K562 (cell line): ENCODE results near the gene GNPTAB. TPM values are rescaled to one million over a fixed set of nuclear protein-coding genes. Genes with fewer than 3 reads are reported as not detected.

Source experiments
- ATAC-seq: fragments of 200-7000 bp; cut with Tn5 transposase; 3 replicates; pipeline ENCODE4 v1.9.1; 2020; ENCODE audit warnings: moderate library complexity
- BruUV-seq: library from RNA; stranded (reverse); fragments of 400-500 nt; replicated peaks from 2 replicates; lab custom pipeline; 2021; lab: Mats Ljungman, UMichigan
- CTCF ChIA-PET: fragments of 300-600 bp; formaldehyde crosslinking; extraction: SDS; loops from one replicate; lab custom pipeline; 2021; ENCODE audit warnings: low intra/inter-chr PET ratio; lab: Yijun Ruan, JAX
- POLR2A ChIA-PET: fragments of 300-600, 350-650 bp; sonication (Branson Sonifier 250); formaldehyde crosslinking; extraction: SDS; loops from one replicate; lab custom pipeline; 2021; ENCODE audit warnings: antibody characterized with exemption, inconsistent platforms; lab: Yijun Ruan, JAX
- DNase-seq, 4 experiments: peaks; one replicate each; pipeline versions ENCODE4 v3.0.0 to v3.0.0-alpha.2; 2011 to 2018; ENCODE audit warnings: low spot score in 3 of 4, mixed read lengths in 3 of 4; ENCODE audit errors: extremely low read depth in 1 of 4
- FAIRE-seq: peaks from 2 replicates; lab custom pipeline; 2011; peaks lifted over from hg19 to GRCh38; lab: Jason Lieb, UNC
- H2AFZ ChIP-seq: 2 replicates; pipeline ENCODE4 v1.6.0; 2011; ENCODE audit warnings: low read depth, low read length, control low read depth, inconsistent platforms
- H3K27ac ChIP-seq: fragments of 200-600 bp; 3 replicates; pipeline ENCODE4 v1.8.0; 2011; ENCODE audit warnings: low read depth, mild to moderate bottlenecking, control low read depth, inconsistent platforms, low read length, moderate library complexity, mixed read lengths; ENCODE audit errors: extremely low read depth
- H3K27me3 ChIP-seq, 2 experiments: fragments of 300-600 bp in 1 of 2; 2 replicates in 1 of 2; 3 replicates in 1 of 2; pipeline versions ENCODE4 v1.6.0 to v1.8.0; 2011; ENCODE audit warnings: inconsistent platforms in 2 of 2, low read length in 2 of 2, mild to moderate bottlenecking in 1 of 2, mixed read lengths in 1 of 2, moderate library complexity in 1 of 2; ENCODE audit not compliant: control insufficient read depth in 2 of 2, insufficient read depth in 2 of 2
- H3K36me3 ChIP-seq: fragments of 300-600 bp; 3 replicates; pipeline ENCODE4 v1.8.0; 2011; ENCODE audit warnings: mild to moderate bottlenecking, low read length, inconsistent platforms; ENCODE audit not compliant: control insufficient read depth, insufficient read depth
- H3K4me1 ChIP-seq, 2 experiments: fragments of 200-600 bp in 1 of 2; replicated peaks in 1 of 2; 2 replicates in 1 of 2; 3 replicates in 1 of 2; pipeline versions ENCODE4 v1.5.1 to v1.8.0; 2011; ENCODE audit warnings: inconsistent platforms in 2 of 2, low read length in 2 of 2, mild to moderate bottlenecking in 1 of 2, mixed read lengths in 1 of 2, moderate library complexity in 1 of 2; ENCODE audit not compliant: control insufficient read depth in 2 of 2, insufficient read depth in 2 of 2
- H3K4me2 ChIP-seq: 2 replicates; pipeline ENCODE4 v1.6.1; 2011; ENCODE audit warnings: low read length, control low read depth, inconsistent platforms, mixed read lengths; ENCODE audit not compliant: insufficient read depth
- H3K4me3 ChIP-seq: fragments of 200-600 bp; sonication (generic), shearing (Covaris generic); 2 replicates; pipeline ENCODE4 v1.5.1; 2016; ENCODE audit warnings: control low read depth, inconsistent platforms
- H3K79me2 ChIP-seq: fragments of 200-600 bp; 3 replicates; pipeline ENCODE4 v1.8.0; 2011; ENCODE audit warnings: low read length, inconsistent platforms; ENCODE audit not compliant: control insufficient read depth, insufficient read depth
- H3K9ac ChIP-seq, 2 experiments: 2 replicates each; pipeline versions ENCODE4 v1.6.0 to v1.6.1; 2011; ENCODE audit warnings: low read depth in 2 of 2, low read length in 2 of 2, control low read depth in 1 of 2, inconsistent platforms in 1 of 2, mild to moderate bottlenecking in 1 of 2, mixed read lengths in 1 of 2; ENCODE audit not compliant: insufficient read depth in 1 of 2
- H3K9me1 ChIP-seq: one replicate; pipeline ENCODE4 v1.6.0; 2011; ENCODE audit warnings: inconsistent platforms, mild to moderate bottlenecking, low read length, moderate library complexity; ENCODE audit not compliant: control insufficient read depth, insufficient read depth
- H3K9me3 ChIP-seq: replicated peaks from 2 replicates; pipeline ENCODE4 v1.5.1; 2011; ENCODE audit warnings: low read depth, low read length, inconsistent platforms; ENCODE audit not compliant: control insufficient read depth, insufficient read depth
- H4K20me1 ChIP-seq: replicated peaks from 2 replicates; pipeline ENCODE4 v1.6.1; 2011; ENCODE audit warnings: low read length, inconsistent platforms, mixed read lengths; ENCODE audit not compliant: control insufficient read depth, insufficient read depth
- ASH1L ChIP-seq: fragments of 450-650 bp; IDR thresholded peaks from 2 replicates; pipeline ENCODE4 v1.6.1; 2018; ENCODE audit warnings: borderline replicate concordance, mild to moderate bottlenecking, low read depth; ENCODE audit not compliant: partially characterized antibody
- CHD1 ChIP-seq: fragments of 200-600 bp; sonication (generic); IDR thresholded peaks from one replicate; pipeline ENCODE4 v1.6.1; 2012; ENCODE audit warnings: mild to moderate bottlenecking, moderate library complexity, low read length, inconsistent platforms
- CREB1 ChIP-seq, 2 experiments: sonication (generic) in 1 of 2; formaldehyde crosslinking in 1 of 2; IDR thresholded peaks; 2 replicates each; pipeline versions ENCODE4 v1.6.1 to v1.8.0; 2012 to 2022; ENCODE audit warnings: inconsistent platforms in 1 of 2, mild to moderate bottlenecking in 1 of 2, missing genetic modification reagents in 1 of 2, moderate library complexity in 1 of 2
- ELF4 ChIP-seq: fragments of 450-650 bp; formaldehyde crosslinking; IDR thresholded peaks from 2 replicates; pipeline ENCODE4 v1.4.0; 2022; ENCODE audit warnings: missing genetic modification characterization
- HMGXB4 ChIP-seq: sonication (generic); formaldehyde crosslinking; IDR thresholded peaks from 2 replicates; pipeline ENCODE4 v1.8.1; 2023; ENCODE audit warnings: mild to moderate bottlenecking, missing genetic modification reagents
- IRF9 ChIP-seq: fragments of 450-650 bp; IDR thresholded peaks from 2 replicates; pipeline ENCODE4 v1.6.1; 2016; ENCODE audit warnings: missing biosample characterization, missing genetic modification characterization
- NFYB ChIP-seq: IDR thresholded peaks from 2 replicates; pipeline ENCODE4 v1.6.1; 2011; ENCODE audit warnings: mild to moderate bottlenecking, moderate library complexity; ENCODE audit not compliant: insufficient read length; ENCODE audit errors: extremely low read depth
- ZNF699 ChIP-seq: fragments of 250-450 bp; sonication (Bioruptor Pico); IDR thresholded peaks from 2 replicates; pipeline ENCODE4 v1.8.0; 2021; ENCODE audit warnings: mild to moderate bottlenecking, moderate library complexity; ENCODE audit not compliant: insufficient replicate concordance
- WGBS: fragments of 100-300 bp; shearing (Covaris generic); methylation state at CpG from one replicate; pipeline ENCODE4 v1.1.6; 2016; ENCODE audit warnings: low coverage, mixed read lengths; ENCODE audit not compliant: insufficient coverage; ENCODE audit errors: missing lambda C conversion rate; 5-methylcytosine and 5-hydroxymethylcytosine counted together
- in situ Hi-C: fragments of 300-500 bp; cut with MboI; formaldehyde crosslinking; loops from 4 replicates; pipeline ENCODE4 v1.15.0; 2018; ENCODE audit warnings: inconsistent platforms, mixed read lengths
- intact Hi-C: fragments of 100-400 bp; cut with micrococcal nuclease; formaldehyde crosslinking; loops from 2 replicates; pipeline ENCODE4 v1.14.2; 2022
- polyA plus RNA-seq, 8 experiments: library from polyadenylated mRNA; depleted of rRNA in 4 of 8; stranded (reverse) in 5 of 8; unstranded in 3 of 8; fragments of >200 nt; fragmentation: Nextera tagmentation in 2 of 8; fragmentation: Illumina TruSeq in 1 of 8; extraction: Ambion mirVana in 2 of 8; extraction: Trizol in 1 of 8; gene quantifications; 2 replicates each; pipeline versions ENCODE4 v1.2.1 to v1.2.3, GENCODE V29; 2011 to 2014; ENCODE audit warnings: inconsistent platforms in 1 of 8, missing spikeins in 1 of 8
- total RNA-seq, 7 experiments: library from RNA; depleted of rRNA in 6 of 7; stranded (reverse); fragments of >200 nt in 6 of 7; fragmentation: Illumina TruSeq in 2 of 7; extraction: Trizol in 2 of 7; gene quantifications; 2 replicates each; pipeline versions ENCODE4 v1.2.1 to v1.2.3, GENCODE V29; 2011 to 2021; ENCODE audit warnings: low replicate concordance in 1 of 7
- TF ChIP-seq, protein P1 (sequence below): fragments of 200-800 bp; sonication (Bioruptor generic); IDR thresholded peaks from 2 replicates; pipeline ENCODE4 v1.6.1; 2016; ENCODE audit warnings: missing genetic modification characterization, missing compliant biosample characterization

Gene GNPTAB
- total and polyA plus RNA-seq, 9 of the 15 experiments (the other 6 are each of a cell fraction or from before 2014, with no cell fraction given): 5.9 to 23.2 (median 19.3) TPM

DNA sequence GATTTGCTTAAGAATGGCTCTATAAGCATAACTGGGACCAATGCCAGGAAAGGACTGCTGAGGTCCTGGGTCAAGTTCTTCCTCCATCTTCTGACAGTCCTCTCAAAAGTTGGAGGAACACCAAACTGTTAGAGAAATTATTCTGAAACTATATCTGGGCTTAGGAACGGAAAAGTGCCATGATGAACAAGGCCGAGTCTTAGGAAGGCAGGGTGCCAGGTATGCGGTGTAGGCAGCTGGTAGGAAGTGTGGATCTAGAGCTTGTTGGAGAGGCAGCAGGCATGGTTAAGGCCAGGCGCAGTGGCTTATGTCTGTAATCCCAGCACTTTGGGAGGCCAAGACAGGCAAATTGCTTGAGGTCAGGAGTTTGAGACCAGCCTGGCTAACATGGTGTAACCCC lies 7.7 kb downstream of the GNPTAB start (continued):
- TF ChIP-seq HMGXB4 (CRISPR knock-in tag) (no peak), ZNF699 (CRISPR knock-in tag) (no peak)

GRCh38 chr12:101819467-101819866 lies 11.3 kb downstream of the GNPTAB start:
- Histone ChIP-seq H3K79me2 (peaks cover 13% of the 10 kb centered on the region), H3K36me3 (no peaks in the 10 kb centered on the region), H2AFZ (no peak overlapping the region), H3K4me3 (no peak overlapping the region), H3K27ac (no peak overlapping the region), H3K27me3 (no peaks in the 10 kb centered on the region), H3K9ac (no peak overlapping the region), H4K20me1 (no peaks in the 10 kb centered on the region), H3K4me1 (peaks cover 0 to 6% of the 10 kb centered on the region in 2 experiments; a peak in 2 of 5 replicates), H3K4me2 (no peak overlapping the region), H3K9me1 (no peaks in the 10 kb centered on the region), H3K9me3 (no peaks in the 10 kb centered on the region)
- DNase-seq: no peak
- in situ Hi-C loops: no loop called here
- intact Hi-C loops: no loop called here
- no peak for FAIRE-seq
- BruUV-seq: no TSS peak
- ChIA-PET POLR2A (no interaction called here), CTCF (no interaction called here)
- ATAC-seq: no peak
- WGBS: 87% methylated on average over 2 of the region's 2 CpGs
- TF ChIP-seq, protein P1, sequence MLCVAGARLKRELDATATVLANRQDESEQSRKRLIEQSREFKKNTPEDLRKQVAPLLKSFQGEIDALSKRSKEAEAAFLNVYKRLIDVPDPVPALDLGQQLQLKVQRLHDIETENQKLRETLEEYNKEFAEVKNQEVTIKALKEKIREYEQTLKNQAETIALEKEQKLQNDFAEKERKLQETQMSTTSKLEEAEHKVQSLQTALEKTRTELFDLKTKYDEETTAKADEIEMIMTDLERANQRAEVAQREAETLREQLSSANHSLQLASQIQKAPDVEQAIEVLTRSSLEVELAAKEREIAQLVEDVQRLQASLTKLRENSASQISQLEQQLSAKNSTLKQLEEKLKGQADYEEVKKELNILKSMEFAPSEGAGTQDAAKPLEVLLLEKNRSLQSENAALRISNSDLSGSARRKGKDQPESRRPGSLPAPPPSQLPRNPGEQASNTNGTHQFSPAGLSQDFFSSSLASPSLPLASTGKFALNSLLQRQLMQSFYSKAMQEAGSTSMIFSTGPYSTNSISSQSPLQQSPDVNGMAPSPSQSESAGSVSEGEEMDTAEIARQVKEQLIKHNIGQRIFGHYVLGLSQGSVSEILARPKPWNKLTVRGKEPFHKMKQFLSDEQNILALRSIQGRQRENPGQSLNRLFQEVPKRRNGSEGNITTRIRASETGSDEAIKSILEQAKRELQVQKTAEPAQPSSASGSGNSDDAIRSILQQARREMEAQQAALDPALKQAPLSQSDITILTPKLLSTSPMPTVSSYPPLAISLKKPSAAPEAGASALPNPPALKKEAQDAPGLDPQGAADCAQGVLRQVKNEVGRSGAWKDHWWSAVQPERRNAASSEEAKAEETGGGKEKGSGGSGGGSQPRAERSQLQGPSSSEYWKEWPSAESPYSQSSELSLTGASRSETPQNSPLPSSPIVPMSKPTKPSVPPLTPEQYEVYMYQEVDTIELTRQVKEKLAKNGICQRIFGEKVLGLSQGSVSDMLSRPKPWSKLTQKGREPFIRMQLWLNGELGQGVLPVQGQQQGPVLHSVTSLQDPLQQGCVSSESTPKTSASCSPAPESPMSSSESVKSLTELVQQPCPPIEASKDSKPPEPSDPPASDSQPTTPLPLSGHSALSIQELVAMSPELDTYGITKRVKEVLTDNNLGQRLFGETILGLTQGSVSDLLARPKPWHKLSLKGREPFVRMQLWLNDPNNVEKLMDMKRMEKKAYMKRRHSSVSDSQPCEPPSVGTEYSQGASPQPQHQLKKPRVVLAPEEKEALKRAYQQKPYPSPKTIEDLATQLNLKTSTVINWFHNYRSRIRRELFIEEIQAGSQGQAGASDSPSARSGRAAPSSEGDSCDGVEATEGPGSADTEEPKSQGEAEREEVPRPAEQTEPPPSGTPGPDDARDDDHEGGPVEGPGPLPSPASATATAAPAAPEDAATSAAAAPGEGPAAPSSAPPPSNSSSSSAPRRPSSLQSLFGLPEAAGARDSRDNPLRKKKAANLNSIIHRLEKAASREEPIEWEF (CRISPR knock-in tag): no peak
- TF ChIP-seq NFYB (no peak), ELF4 (CRISPR knock-in tag) (no peak), CREB1 (IDR thresholded peaks at IDR 0.05) (no peak), CREB1 (CRISPR knock-in tag; IDR thresholded peaks at IDR 0.05) (no peak), CHD1 (no peak), ASH1L (no peak), IRF9 (tag) (no peak)
